NCI-H1092 (cell line): ENCODE measurements around the gene ABHD10.

ENCODE experiments used
- DNase-seq: peaks from one replicate; lab custom pipeline; 2025; lab: John Stamatoyannopoulos, UW

ABHD10 gene

DNA sequence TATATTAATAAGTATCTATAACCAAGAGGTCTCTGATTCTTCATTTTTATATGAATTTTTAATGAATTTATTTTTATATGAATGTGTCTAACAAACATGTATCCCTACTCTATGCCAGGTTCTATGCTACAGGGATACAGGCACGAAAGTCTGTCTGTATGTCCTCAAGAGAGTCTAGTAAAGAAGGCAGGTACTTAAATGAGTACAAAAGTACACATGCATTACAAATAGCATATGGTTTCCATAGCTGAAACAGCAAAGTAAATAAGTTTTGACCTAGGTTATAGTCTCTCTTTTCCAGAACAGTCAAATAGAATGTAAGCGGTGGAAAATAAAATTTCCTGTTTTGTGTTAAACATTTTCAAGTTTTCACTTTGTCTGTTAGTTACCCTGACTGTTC lies 13.3 kb upstream of the ABHD10 start:
- no peak for DNase-seq

DNA sequence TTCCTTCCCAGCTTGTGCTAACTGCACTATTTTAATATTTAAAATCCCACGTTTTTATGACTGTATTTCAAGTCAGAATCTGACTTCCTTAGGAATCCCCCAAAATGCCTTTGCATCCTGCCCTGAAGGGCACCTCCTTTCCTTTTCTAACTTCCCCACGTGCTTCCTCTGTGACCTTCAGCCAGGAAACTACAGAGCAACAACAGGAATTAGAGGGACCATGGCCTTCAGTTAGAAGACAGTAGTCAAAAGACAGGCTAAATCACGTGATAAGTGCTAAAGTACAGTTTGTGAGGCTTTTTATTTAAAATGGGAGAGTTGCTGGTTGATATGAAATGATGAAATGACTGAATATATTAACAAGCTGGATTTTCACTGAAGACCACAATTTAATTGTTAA lies 11.8 kb upstream of the ABHD10 start:
- no peak for DNase-seq

DNA sequence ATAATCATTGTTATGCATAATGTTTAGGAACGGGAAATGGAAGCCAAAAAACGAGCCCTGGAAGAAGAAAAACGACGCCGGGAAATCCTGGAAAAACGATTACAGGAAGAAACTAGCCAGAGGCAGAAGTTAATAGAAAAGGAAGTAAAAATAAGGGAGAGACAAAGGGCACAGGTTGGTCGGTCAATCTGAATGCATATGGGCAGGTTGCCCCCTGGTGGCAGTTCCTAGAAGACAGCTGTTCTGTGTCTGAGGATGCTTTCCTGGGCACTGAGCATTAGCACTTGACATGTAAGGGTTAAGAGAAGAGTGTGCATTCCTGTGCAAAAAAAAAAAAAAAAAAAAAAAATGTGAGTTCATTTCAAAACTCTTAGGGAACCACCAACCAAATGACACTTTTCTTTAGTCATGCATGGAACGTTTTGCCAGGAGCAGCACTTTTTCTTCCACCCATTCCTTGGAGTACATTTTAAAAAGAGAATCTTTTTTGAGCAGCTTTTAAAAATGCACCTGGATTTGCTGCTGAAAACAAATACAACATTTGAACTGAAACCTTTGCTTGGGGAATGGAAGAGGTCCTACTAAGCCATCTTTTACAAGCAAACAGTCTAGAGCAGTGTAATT lies 11.1 kb upstream of the ABHD10 start:
- DNase-seq, result peak; percentile 77

DNA sequence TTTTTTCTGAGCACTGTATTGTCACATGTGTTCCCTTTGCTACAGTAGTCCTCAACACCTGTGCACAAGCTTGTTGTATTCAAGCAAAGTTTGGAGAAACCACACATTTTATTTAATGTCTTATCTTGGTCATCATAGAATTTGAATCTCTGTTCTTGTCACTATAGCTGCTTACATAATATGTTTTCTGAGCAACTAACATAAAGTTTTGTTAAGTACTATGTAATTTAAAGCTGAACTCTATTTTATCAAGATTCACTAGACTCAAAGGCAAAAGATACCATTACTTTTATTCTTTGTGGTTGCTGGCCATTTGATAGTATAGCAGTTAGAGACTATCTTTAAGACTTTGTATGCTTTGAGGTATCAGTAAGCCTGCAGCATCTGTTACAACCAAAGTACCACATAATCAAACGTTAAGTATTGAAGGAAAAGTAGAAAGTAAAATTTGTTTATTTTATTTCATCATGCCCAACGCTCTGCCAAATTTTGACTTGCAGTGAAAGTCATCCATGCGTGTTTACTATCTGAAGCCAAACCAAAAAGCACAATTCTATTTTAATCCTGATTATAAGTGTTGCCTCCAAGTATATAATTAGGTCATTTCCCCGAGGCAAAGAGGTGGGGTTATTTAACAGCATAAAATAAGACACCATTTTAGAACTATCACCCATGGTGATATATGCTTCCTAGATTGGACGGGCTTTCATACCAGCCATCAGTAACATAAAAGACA lies 10.3 kb upstream of the ABHD10 start:
- DNase-seq, result peak; percentile 25

DNA sequence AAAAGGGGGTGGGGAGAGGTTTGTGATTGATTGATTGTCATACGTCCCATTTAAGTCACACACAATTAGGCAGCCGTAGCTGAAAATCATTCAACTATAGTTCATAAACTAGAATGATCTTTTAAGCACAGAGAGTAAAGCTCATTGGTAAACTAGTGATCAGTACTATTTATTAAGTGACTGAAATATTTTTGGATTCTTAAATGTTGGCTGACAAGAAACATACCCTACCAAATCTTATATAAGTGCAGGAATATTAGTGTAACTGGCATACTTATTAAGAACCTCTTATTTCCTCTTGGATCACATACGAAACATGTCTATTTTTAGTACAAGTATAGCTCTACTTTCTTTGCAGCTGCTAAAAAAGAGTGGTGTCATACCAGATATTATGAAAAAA lies 8.4 kb upstream of the ABHD10 start:
- DNase-seq, result no peak

DNA sequence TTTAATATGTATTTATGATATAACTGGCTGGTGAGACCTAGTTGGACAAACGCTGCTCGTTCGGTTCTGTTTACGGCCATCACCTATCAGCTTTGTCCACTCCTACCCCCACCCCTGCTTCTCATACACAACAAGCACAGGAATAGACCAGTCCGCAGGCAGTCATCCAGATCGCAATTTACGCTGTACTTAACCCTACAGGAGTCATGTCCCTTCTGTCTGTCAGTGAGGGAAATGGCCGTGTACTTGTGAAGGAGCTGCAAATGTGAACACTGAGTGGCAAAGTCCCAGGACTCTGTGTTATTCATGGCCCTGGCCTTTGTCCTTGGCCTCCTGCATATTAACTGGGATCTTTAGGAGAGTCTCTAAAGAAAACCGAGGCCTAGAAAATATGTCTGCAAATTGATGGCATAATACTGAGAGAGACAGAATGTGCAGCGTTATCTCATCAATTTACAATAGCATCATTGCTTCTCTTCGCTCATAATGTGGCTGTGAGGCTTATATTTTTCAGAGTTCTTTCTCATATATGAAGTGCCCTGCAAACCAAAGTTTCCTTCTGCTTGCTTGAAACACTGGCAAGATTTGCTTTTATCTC lies 7.2 kb upstream of the ABHD10 start:
- DNase-seq, result peak; percentile 20

DNA sequence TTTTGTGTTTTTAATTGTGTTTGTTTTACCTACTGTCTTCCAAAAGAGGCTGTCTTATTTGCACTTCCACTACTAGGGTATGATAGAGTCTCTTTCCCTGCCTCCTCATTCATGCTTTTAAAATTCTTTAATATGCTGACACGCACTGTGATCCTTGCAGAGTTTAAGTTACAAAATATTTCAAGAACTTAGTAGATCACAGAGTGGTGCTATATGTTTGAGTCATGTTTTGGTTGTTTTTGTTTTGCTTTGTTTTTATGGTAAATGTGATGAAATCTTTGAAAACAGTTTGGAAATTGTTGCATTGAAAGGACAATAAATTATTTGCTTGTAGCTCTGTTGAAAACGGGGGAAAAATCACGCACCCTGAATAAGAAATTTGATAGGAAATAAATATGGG lies 5.9 kb upstream of the ABHD10 start:
- DNase-seq, result no peak

DNA sequence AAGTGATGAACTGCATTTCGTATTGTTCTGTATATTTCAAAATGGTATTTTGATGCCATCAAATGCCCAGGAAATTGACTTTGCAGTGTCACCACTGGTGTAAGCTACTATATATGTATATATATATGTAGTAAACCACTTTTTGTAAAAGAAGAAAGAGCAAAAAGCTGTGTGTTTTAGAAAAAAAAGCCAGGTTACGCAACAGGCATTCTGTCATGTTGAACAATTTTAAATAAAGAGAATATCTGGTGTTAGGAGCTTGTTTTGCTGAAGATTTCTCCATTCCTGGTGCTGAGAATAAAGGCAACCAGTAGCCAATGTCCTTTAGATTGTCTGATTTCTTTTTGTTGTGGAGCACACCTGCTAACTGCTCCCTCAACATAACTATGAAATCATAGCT lies 3.7 kb upstream of the ABHD10 start:
- no peak for DNase-seq

DNA sequence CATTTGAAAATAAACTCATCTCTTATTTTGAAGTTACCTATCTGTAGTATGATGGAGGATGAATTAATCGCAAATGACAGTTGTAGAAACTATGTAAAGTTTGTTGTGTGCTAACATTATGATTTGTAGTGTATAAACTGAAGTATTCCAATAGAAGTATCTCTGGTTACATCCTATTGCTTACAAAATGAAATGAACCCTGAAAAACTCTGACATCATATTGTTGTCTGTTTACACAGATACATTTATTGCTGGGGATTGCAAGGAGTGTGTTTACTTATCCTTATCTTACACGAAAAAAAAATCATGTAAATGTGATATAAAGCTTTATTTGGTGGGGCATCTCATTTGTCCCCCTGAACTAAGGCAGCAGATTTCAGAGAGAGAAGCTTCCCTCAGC lies 2.6 kb upstream of the ABHD10 start:
- no peak for DNase-seq

DNA sequence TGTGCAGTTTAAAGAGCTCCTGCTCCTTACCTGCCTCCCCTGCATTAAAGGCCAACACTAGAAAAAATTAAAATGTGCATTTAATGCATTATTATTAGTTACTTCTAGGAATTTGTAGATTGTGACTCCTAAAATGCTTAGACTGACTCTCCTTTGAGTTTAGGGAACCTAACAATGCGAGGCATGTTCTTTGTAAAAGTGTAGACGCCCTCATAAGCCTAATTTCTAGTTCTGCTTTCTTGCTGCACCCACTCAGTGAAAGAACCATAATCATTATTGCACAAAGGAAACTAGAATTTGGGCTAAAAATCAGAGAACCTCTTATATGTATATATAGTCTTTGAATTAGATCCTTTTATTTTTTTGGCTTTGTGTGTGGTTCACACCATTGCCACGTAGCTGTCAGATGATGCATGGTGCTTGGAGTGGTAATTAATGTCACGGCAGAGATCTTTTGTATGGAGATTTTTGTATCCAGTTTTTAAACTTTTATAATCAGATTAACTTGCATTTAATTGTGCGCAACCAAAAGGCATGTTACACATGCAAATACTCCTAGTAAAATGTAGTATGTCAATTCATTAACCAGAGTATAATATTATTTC lies 710 bp downstream of the ABHD10 start:
- DNase-seq, result peak; percentile 8

DNA sequence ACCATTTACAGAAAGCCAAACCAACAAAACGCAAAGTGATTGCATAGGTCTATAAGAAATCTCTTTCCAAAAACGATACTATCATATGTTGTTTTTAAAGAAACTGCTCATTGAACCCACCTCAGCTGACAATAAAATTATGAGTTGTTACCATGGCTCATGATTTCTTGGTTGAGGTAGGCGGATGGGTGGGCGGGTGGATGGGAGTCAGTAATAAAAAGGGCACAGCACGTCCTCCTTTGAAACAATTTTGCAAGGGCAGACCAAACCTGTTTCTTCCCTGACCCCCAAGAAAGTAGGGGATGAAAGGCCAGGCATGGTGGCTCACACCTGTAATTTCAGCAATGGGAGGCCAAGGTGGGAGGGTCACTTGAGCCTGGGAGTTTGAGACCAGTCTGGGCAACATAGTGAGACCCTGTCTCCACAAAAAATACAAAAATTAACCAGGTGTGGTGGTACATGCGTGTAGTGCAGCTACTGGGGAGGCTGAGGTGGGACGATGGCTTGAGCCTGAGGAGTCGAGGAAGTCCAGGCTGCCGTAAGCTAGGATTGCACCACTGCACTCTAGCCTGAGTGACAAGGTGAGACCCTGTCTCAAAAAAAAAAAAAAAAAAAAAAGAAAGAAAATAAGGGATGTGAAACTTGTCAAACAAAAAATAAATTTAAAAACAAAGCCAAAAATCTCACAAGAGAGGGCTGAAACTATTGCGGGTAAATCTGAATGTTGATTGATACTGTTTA lies 2.1 kb downstream of the ABHD10 start:
- no peak for DNase-seq

DNA sequence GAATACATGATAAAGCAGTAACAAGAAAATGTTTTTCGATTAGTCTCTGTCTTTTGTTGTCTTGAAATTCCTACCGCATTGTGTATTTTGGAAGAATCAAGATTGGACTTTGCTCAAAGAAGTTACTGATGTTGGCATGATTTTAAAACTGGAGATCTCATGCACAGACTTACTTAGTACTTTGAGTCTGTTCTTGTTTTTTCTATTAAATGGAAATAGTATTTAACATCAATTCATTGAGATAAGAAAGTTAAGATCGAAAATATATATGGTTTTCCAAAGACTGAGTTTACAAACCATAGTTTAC lies 2.6 kb downstream of the ABHD10 start:
- DNase-seq, result no peak

DNA sequence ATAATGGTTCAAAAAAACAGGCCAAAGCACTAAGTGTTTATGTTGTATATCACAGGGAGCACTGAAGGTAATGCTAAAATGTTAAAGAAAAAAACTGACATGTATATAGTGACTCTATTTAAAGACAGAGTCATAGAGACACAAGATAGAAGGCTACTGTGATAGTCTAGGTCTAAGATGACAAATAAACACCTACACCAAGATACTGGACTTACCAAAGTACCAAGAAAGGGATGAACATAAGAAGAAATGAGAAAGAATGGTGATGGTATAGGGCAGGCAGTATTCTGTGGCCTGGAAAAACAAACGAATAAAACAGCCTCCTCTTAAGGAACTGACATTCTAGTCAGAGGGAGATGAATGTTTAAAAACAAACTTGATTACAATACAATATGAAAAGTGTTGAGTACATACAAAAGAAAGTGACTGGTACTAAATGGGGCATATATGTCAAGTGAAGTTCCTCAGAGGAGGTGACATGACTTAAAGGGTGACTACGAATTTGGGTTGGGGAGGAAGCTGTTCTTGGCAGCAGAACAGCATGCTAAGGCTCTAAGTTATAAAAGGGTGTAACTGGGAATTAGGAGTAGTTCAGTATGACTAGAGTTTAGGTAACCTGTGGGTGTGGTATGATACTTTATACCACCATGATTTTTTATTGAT lies 5.9 kb downstream of the ABHD10 start:
- DNase-seq, result no peak

DNA sequence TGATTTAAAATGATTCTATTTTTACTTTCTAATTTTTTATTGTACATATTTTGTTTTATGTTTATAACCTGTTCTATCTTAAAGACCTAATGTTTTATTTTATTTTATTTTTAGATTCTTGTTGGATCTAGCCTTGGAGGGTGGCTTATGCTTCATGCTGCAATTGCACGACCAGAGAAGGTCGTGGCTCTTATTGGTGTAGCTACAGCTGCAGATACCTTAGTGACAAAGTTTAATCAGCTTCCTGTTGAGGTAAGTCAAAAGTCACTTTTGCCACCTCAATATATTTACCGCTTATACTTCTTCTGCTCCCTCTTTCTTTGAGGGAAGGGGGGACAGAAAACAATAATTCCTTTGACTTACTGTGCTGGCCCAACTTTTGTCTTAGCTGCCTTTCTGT lies 8.0 kb downstream of the ABHD10 start:
- no peak for DNase-seq

DNA sequence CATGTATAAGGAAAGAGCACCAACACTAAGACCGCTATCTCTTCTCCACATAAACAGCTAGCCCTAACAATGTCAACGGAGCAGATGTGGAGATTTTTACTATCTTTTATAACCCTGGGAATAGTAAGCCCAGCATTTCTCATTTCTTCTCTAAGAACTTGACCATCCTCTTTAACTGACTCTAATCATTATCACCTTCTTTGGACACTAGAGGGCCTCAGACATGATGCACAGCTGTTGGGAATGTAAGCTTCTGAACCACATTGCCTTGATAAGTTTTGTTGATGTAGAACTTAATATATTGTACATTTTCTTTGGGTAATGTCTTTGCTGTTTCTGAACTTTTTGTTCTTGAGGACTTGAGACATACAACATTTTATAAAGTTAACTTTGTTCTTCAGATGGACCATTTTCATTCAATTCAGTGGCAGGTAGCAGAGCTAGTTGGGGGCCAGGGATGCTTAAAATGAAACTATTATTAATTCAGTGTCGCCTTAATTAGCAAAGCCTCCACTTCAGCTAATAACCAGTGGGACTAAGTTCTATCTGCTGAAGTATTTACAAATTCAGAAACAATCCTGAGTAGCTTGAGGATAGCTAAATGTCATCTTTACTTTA lies 10.3 kb downstream of the ABHD10 start:
- DNase-seq, result peak; percentile 35

DNA sequence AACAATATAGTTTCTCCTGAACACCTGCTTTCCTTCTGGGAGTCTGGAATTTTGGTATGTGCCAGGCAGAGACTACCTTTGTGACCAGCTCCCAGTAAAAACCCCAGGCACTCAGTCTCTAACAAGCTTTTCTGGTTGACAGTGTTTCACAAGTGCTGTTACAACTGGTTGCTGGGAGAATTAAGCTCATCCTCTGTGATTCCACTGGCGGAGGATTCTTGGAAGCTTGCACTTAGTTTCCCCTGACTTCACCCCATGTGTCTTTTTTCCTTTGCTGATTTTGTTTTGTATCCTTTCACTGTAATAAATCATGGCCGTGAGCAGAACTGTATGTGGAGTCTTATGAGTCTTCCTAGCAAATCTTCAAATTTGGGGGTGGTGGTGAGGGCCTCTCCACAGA lies 14.2 kb downstream of the ABHD10 start:
- no peak for DNase-seq

DNA sequence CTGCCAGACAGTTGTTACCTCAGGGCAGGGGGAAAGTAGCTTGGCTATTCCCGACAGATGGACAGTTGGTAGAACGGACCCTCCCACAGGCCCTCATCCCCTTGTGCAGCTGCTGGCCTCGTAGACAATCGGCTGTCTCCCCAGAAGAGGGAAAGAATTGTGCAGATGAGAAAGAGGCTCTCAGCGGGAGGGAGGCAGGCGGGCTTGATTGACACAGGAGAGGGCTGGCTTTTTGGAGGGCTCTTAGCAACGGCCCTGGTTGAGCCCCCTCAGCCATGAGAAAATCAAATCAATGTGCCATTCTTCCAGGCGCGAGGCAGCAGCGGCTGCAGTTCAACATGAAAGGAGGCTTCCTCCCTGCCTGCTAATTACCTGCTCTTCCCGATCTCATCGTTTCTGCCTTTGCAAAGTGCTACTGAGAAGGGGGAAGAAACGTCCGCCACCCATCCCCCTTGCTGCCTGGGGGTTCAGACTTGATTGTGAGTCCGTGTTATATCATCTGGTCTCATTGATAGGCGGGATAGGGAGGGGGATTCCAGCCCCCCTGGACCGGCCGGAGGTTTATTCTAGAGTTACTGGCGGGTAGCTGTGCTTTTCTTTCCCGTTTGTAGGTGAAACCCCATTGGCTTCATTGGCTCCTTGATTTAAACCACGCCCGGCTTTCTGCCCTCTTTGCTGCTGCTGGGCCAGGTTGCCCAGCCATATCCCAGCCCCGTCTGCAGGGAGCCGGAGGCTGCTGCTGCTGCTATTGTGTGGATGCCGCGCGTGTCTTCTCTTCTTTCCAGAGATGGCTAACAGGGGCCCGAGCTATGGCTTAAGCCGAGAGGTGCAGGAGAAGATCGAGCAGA lies 20.0 kb downstream of the ABHD10 start, which contains the start of gene TAGLN3:
TAGLN3 (plus strand) TSS at position 287 of the 848 bp plus-strand sequence; CDS start at position 788, 501 bp downstream.
- DNase-seq, result peak; percentile 73

DNA sequence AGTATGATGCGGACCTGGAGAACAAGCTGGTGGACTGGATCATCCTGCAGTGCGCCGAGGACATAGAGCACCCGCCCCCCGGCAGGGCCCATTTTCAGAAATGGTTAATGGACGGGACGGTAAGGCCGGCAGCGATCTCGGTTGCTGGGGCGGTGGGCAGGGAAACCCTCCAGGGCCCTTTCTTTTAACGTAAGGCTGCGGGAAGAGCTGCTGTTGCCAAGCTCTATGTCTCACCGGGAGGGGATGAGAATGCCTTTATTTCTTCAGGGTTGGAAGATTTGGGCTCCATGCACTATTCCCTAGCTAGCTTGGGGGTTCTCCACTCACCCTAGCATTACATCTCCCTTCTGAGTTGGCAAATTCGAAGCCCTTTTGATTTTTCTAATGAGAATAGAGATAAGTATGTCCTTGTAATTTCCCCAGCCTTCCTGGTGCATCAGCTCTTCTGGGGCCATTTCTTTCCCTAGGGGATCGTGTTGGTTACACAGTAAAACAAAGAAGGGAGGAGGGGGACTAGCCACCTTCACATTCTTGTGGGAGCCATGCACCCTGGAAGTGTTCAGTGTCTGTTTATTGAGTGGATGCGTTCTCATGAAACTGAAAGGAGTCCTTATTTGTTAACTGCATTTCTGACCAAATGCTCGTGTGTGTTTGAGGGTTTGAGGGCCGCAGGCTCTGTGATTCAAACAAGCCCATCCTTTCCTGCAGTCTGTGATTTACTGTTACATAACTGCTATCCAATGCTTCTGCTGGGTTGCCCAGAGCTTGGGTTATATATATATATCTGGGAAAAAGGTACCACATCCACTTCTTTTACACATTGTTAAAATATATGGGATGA lies 20.9 kb downstream of the ABHD10 start:
- peak; percentile 17 for DNase-seq

DNA sequence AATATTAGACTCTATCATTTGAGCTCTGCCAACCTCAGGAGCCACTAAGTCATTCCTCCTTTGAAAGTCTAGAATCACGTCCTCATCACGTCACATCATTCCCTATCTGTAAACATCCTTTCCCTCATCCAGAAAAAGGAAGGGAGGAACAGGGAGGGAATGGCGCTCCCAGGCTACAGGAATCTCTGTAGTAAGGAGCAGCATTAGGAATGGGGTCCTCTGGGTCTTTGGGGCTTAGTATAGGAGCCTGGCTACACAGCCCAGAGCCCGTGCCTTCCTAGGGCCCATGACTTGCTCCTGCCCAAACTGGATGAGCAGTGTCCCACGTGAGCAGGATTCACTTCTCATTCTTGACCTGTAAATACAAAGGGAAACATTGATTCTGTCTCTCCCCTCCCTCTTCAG lies 21.5 kb downstream of the ABHD10 start:
- no peak for DNase-seq

DNA sequence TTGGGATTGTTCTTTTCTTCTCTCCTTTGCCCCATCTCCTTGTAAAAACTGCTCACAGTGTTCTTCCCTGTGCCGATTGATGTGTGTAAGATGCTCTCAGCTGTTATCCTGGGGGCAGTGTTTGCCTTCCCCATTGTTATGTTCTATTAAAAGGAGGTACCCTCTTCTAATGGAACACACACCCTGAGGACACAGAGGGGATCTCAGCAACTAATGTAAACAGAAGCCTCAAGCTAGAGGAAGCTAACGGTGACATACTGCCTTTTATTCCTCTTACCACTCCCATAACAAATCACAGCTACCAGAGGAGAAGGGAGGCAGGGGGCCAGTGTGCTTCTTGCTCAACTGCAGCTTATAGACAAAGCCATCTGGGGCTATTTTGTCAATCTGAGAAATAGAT lies 22.1 kb downstream of the ABHD10 start:
- no peak for DNase-seq
